GM23338 (cell line): ENCODE measurements around the gene GPHN. TPM values are rescaled to one million over a fixed set of nuclear protein-coding genes. Genes with fewer than 3 reads are reported as not detected.

Experiments used
- ATAC-seq: fragments of 200-7000 bp; cut with Tn5 transposase; 3 replicates; pipeline ENCODE4 v1.9.1; 2020
- DNase-seq: peaks from one replicate; pipeline ENCODE4 v3.0.0-alpha.2; 2015; ENCODE audit warnings: low spot score
- H2AFZ ChIP-seq: fragments of 200-600 bp; sonication (generic); 2 replicates; pipeline ENCODE4 v1.8.0; 2016; ENCODE audit warnings: antibody characterized with exemption, mild to moderate bottlenecking, moderate library complexity
- H3F3A ChIP-seq: fragments of 200-600 bp; sonication (generic); replicated peaks from 2 replicates; pipeline ENCODE4 v1.8.0; 2017; ENCODE audit warnings: antibody characterized with exemption, mixed run types, low read depth
- H3K27ac ChIP-seq: fragments of 200-600 bp; sonication (generic); 2 replicates; pipeline ENCODE4 v1.6.1; 2016; ENCODE audit warnings: low read depth
- H3K27me3 ChIP-seq: fragments of 200-600 bp; sonication (generic); 2 replicates; pipeline ENCODE4 v1.8.0; 2016; ENCODE audit warnings: mild to moderate bottlenecking, mixed run types, moderate library complexity; ENCODE audit not compliant: insufficient read depth
- H3K36me3 ChIP-seq: fragments of 200-600 bp; sonication (generic); 2 replicates; pipeline ENCODE4 v1.8.0; 2016; ENCODE audit warnings: mild to moderate bottlenecking; ENCODE audit not compliant: insufficient read depth
- H3K4me1 ChIP-seq: fragments of 200-600 bp; sonication (generic); 2 replicates; pipeline ENCODE4 v1.8.0; 2016; ENCODE audit warnings: mild to moderate bottlenecking, moderate library complexity; ENCODE audit not compliant: insufficient read depth
- H3K4me2 ChIP-seq: fragments of 200-600 bp; sonication (generic); 2 replicates; pipeline ENCODE4 v1.7.1; 2017; ENCODE audit warnings: mixed run types
- H3K4me3 ChIP-seq: fragments of 200-600 bp; sonication (generic); 2 replicates; pipeline ENCODE4 v1.6.1; 2016; ENCODE audit warnings: mixed run types
- H3K79me2 ChIP-seq: fragments of 200-600 bp; sonication (generic); replicated peaks from 2 replicates; pipeline ENCODE4 v1.8.0; 2017; ENCODE audit warnings: mild to moderate bottlenecking; ENCODE audit not compliant: insufficient read depth
- H3K9me2 ChIP-seq: fragments of 200-600 bp; sonication (generic); 2 replicates; pipeline ENCODE4 v1.8.0; 2017; ENCODE audit not compliant: insufficient read depth
- H4K20me1 ChIP-seq: fragments of 200-600 bp; sonication (generic); replicated peaks from 2 replicates; pipeline ENCODE4 v1.8.0; 2017; ENCODE audit warnings: mild to moderate bottlenecking; ENCODE audit not compliant: insufficient read depth
- H3K27ac Mint-ChIP-seq: 2 replicates; pipeline ENCODE4 v1.8.0; 2020; ENCODE audit warnings: inconsistent platforms, mild to moderate bottlenecking, moderate library complexity, mixed read lengths
- H3K27me3 Mint-ChIP-seq: 3 replicates; pipeline ENCODE4 v1.8.0; 2022; ENCODE audit warnings: low read depth, mild to moderate bottlenecking, moderate library complexity, mixed read lengths, inconsistent platforms; ENCODE audit not compliant: insufficient read depth, poor library complexity
- H3K36me3 Mint-ChIP-seq: 3 replicates; pipeline ENCODE4 v1.8.0; 2021; ENCODE audit warnings: low read depth, mild to moderate bottlenecking, inconsistent platforms, moderate library complexity, mixed read lengths
- H3K4me1 Mint-ChIP-seq: 3 replicates; pipeline ENCODE4 v1.8.0; 2020; ENCODE audit warnings: mild to moderate bottlenecking, inconsistent platforms, mixed read lengths
- H3K4me3 Mint-ChIP-seq: 3 replicates; pipeline ENCODE4 v1.8.0; 2021; ENCODE audit warnings: moderate library complexity, mild to moderate bottlenecking, inconsistent platforms, mixed read lengths
- H3K9me3 Mint-ChIP-seq: 3 replicates; pipeline ENCODE4 v1.8.0; 2020; ENCODE audit warnings: moderate library complexity, mild to moderate bottlenecking, inconsistent platforms, mixed read lengths
- CTCF ChIP-seq, 2 experiments: fragments of 200-600 bp in 1 of 2; sonication (generic) in 1 of 2; conservative IDR thresholded peaks; 2 replicates each; pipeline versions ENCODE4 v1.5.1 to v1.6.1; 2016 to 2017; ENCODE audit warnings: antibody characterized with exemption in 2 of 2, low read depth in 2 of 2, mild to moderate bottlenecking in 2 of 2, moderate library complexity in 1 of 2
- EZH2 ChIP-seq: fragments of 200-600 bp; sonication (generic); IDR thresholded peaks from one replicate; pipeline ENCODE4 v1.8.0; 2017; ENCODE audit warnings: antibody characterized with exemption, mild to moderate bottlenecking, low read depth; ENCODE audit not compliant: unreplicated experiment
- POLR2AphosphoS5 ChIP-seq: IDR thresholded peaks from 2 replicates; pipeline ENCODE4 v1.6.1; 2016; ENCODE audit warnings: antibody characterized with exemption, low read depth
- REST ChIP-seq: IDR thresholded peaks from one replicate; pipeline ENCODE4 v1.6.1; 2018; ENCODE audit warnings: antibody characterized with exemption; ENCODE audit not compliant: unreplicated experiment
- ZNF462 ChIP-seq: fragments of 250-450 bp; sonication (Bioruptor Pico); IDR thresholded peaks from 2 replicates; pipeline ENCODE4 v1.5.0; 2020; ENCODE audit warnings: mild to moderate bottlenecking, moderate library complexity
- polyA plus RNA-seq: library from polyadenylated mRNA; unstranded; fragments of >200 nt; fragmentation: Nextera tagmentation; extraction: Ambion mirVana; gene quantifications from 2 replicates; pipeline ENCODE4 v1.2.1, GENCODE V29; 2016
- total RNA-seq: library from RNA; depleted of rRNA; stranded (reverse); fragments of >200 nt; shearing (Covaris generic); gene quantifications from 2 replicates; pipeline ENCODE4 v1.2.3, GENCODE V29; 2014

Gene GPHN
- total and polyA plus RNA-seq, 2 experiments from 2014 or later, result 17.6 to 20.6 TPM

GRCh38 chr14:66650491-66650911 is 142.6 kb downstream of the GPHN start:
- Histone ChIP-seq H2AFZ (no peak overlapping the region), H3K27ac (no peak overlapping the region), H3F3A (no peaks in the 10 kb centered on the region), H3K9me2 (no peaks in the 10 kb centered on the region), H3K27me3 (no peaks in the 10 kb centered on the region), H3K4me1 (0 out of 2 replicates have a peak, but pooled peaks cover 16% of the 10 kb centered on the region), H3K4me2 (no peak overlapping the region), H4K20me1 (no peaks in the 10 kb centered on the region), H3K79me2 (peaks cover 28% of the 10 kb centered on the region), H3K4me3 (no peak overlapping the region), H3K36me3 (no peaks in the 10 kb centered on the region)
- ATAC-seq, result no peak
- no peak overlapping the region for H3K4me3 Mint-ChIP-seq
- DNase-seq, result no peak
- peaks cover 17% of the 10 kb centered on the region for H3K4me1 Mint-ChIP-seq
- H3K27ac Mint-ChIP-seq, result no peak overlapping the region
- TF ChIP-seq REST (no peak), POLR2AphosphoS5 (no peak)
- peaks cover 4% of the 10 kb centered on the region for H3K27me3 Mint-ChIP-seq
- H3K36me3 Mint-ChIP-seq, result no peaks in the 10 kb centered on the region
- H3K9me3 Mint-ChIP-seq, result no peaks in the 10 kb centered on the region; the same call in 2 of the 3 replicates

GRCh38 chr14:66651536-66652220 is 143.7 kb downstream of the GPHN start:
- H3K27ac Mint-ChIP-seq, result no peak overlapping the region
- no peak for ATAC-seq

More at GRCh38 chr14:66651536-66652220, 143.7 kb downstream of the GPHN start:
- Histone ChIP-seq H3K9me2 (no peaks in the 10 kb centered on the region), H3K4me3 (no peak overlapping the region), H2AFZ (no peak overlapping the region), H4K20me1 (no peaks in the 10 kb centered on the region), H3K4me1 (0 out of 2 replicates have a peak, but pooled peaks cover 16% of the 10 kb centered on the region), H3F3A (no peaks in the 10 kb centered on the region), H3K27me3 (no peaks in the 10 kb centered on the region), H3K4me2 (no peak overlapping the region), H3K36me3 (no peaks in the 10 kb centered on the region), H3K27ac (no peak overlapping the region), H3K79me2 (peaks cover 32% of the 10 kb centered on the region)
- Mint-ChIP-seq H3K27me3 (peaks cover 4% of the 10 kb centered on the region), H3K36me3 (peaks cover 8% of the 10 kb centered on the region; the same call in 2 of the 3 replicates), H3K4me3 (no peak overlapping the region), H3K4me1 (peaks cover 17% of the 10 kb centered on the region), H3K9me3 (peaks cover 8% of the 10 kb centered on the region)
- TF ChIP-seq ZNF462 (no peak), CTCF (conservative IDR thresholded peaks at IDR 0.05; ENCODE audit: low read depth in 2 of 2) (no peak), EZH2 (no peak), POLR2AphosphoS5 (no peak)
- DNase-seq, result no peak
